Erythroblast (primary cell): Measurements from ENCODE around the gene PDZRN4.

Experiments
- DNase-seq, 2 experiments: peaks; one replicate each; lab custom pipeline; 2025; lab: John Stamatoyannopoulos, UW
- GATA1 ChIP-seq: IDR thresholded peaks from 2 replicates; pipeline ENCODE4 v1.6.1; 2011; ENCODE audit warnings: low read depth, mild to moderate bottlenecking, control low read depth, low read length, moderate library complexity
- POLR2A ChIP-seq: IDR thresholded peaks from 2 replicates; pipeline ENCODE4 v1.6.1; 2011; ENCODE audit warnings: mild to moderate bottlenecking, low read length

Gene PDZRN4

GRCh38 chr12:41336041-41336549 lies 148.0 kb downstream of the PDZRN4 start:
- DNase-seq = no peak
- TF ChIP-seq POLR2A (no peak), GATA1 (no peak)

GRCh38 chr12:41339784-41340183 lies 151.7 kb downstream of the PDZRN4 start:
- no peak for TF ChIP-seq POLR2A
- no peak for TF ChIP-seq GATA1
- DNase-seq = no peak

GRCh38 chr12:41344776-41345470 lies 156.8 kb downstream of the PDZRN4 start:
- no peak for DNase-seq
- TF ChIP-seq POLR2A = no peak
- no peak for TF ChIP-seq GATA1

GRCh38 chr12:41348198-41348597 lies 160.1 kb downstream of the PDZRN4 start:
- no peak for DNase-seq
- no peak for TF ChIP-seq GATA1
- no peak for TF ChIP-seq POLR2A

GRCh38 chr12:41356181-41356580 lies 168.1 kb downstream of the PDZRN4 start:
- no peak for DNase-seq
- TF ChIP-seq GATA1 (no peak), POLR2A (no peak)

- DNase-seq = no peak
- TF ChIP-seq POLR2A = no peak
- no peak for TF ChIP-seq GATA1
Measured at GRCh38 chr12:41361738-41362137, 173.6 kb downstream of the PDZRN4 start.

- DNase-seq = no peak
Measured at GRCh38 chr12:41362510-41362909, 174.4 kb downstream of the PDZRN4 start.

GRCh38 chr12:41362931-41363330 lies 174.8 kb downstream of the PDZRN4 start:
- DNase-seq = no peak
- TF ChIP-seq GATA1 = no peak
- TF ChIP-seq POLR2A = no peak

More at GRCh38 chr12:41362510-41362909, 174.4 kb downstream of the PDZRN4 start:
- TF ChIP-seq POLR2A (no peak), GATA1 (no peak)

- TF ChIP-seq GATA1 (no peak), POLR2A (no peak)
- DNase-seq = no peak
Measured at GRCh38 chr12:41364211-41364610, 176.1 kb downstream of the PDZRN4 start.

- TF ChIP-seq GATA1 = no peak
- TF ChIP-seq POLR2A = no peak
- DNase-seq = no peak
Measured at GRCh38 chr12:41365653-41366171, 177.6 kb downstream of the PDZRN4 start.

GRCh38 chr12:41367726-41368405 lies 179.7 kb downstream of the PDZRN4 start:
- peak; percentile 3 for DNase-seq

GRCh38 chr12:41380878-41381277 lies 192.8 kb downstream of the PDZRN4 start:
- no peak for TF ChIP-seq POLR2A
- no peak for TF ChIP-seq GATA1

More at GRCh38 chr12:41367726-41368405, 179.7 kb downstream of the PDZRN4 start:
- TF ChIP-seq POLR2A (no peak), GATA1 (no peak)

GRCh38 chr12:41402801-41403200 lies 214.7 kb downstream of the PDZRN4 start:
- no peak for DNase-seq
- TF ChIP-seq POLR2A (no peak), GATA1 (no peak)

More at GRCh38 chr12:41380878-41381277, 192.8 kb downstream of the PDZRN4 start:
- DNase-seq = no peak
